ENCODE measurements around the gene TCEA2. TPM values are rescaled to one million over a fixed set of nuclear protein-coding genes. Genes with fewer than 3 reads are reported as not detected.

Gene TCEA2
- total and polyA plus RNA-seq, 2 experiments from 2014 or later: 96.0 to 169 TPM

DNA sequence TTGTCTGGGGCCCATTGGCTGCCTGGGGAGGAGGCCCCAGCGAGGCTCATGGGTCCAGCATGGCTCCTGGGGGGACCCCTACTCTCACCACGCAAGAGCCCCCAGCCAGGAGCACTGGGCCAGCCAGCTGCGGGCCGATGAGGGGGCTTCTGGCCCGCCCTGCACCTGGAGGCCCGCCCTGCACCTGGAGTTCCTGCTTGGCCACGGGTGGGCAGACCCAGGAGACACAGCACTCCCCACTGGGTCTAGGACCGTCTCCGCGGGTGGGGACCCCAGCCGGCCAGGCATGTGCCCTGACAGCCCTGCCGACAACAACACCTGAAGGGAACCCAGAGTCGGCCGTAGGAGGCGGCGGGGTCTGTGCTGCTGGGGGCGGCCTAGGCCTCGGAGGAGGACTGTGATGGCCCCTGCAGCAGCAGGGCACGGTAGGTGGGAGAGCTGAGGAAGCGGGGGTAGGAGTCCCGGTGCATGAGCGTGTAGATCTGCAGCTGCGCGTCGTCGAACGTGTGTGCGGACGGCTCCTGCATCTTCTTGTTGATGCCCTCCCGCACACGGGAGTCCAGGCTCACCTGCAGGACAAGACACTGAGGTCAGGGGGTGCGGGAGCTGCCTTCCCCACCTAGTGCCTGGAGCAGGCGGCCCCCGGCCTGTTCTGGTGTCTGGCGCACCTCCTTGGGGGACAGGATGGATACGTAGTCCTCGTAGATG is 10.6 kb downstream of the TCEA2 start:
- Histone ChIP-seq H3K36me3 (peaks cover 6% of the 10 kb centered on the region), H3K27me3 (no peaks in the 10 kb centered on the region), H3K4me1 (ENCODE audit: low read depth) (no peaks in the 10 kb centered on the region), H3K27ac (no peak overlapping the region), H3K9me3 (ENCODE audit: low read depth) (no peaks in the 10 kb centered on the region), H3K4me3 (no peak overlapping the region)
- no peak for DNase-seq (ENCODE audit: low read depth in 1 of 2, low spot score in 1 of 2)
- TF ChIP-seq, protein P1, sequence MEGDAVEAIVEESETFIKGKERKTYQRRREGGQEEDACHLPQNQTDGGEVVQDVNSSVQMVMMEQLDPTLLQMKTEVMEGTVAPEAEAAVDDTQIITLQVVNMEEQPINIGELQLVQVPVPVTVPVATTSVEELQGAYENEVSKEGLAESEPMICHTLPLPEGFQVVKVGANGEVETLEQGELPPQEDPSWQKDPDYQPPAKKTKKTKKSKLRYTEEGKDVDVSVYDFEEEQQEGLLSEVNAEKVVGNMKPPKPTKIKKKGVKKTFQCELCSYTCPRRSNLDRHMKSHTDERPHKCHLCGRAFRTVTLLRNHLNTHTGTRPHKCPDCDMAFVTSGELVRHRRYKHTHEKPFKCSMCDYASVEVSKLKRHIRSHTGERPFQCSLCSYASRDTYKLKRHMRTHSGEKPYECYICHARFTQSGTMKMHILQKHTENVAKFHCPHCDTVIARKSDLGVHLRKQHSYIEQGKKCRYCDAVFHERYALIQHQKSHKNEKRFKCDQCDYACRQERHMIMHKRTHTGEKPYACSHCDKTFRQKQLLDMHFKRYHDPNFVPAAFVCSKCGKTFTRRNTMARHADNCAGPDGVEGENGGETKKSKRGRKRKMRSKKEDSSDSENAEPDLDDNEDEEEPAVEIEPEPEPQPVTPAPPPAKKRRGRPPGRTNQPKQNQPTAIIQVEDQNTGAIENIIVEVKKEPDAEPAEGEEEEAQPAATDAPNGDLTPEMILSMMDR (IDR thresholded peaks at IDR 0.05; ENCODE audit: low read depth, low read length): no peak

DNA sequence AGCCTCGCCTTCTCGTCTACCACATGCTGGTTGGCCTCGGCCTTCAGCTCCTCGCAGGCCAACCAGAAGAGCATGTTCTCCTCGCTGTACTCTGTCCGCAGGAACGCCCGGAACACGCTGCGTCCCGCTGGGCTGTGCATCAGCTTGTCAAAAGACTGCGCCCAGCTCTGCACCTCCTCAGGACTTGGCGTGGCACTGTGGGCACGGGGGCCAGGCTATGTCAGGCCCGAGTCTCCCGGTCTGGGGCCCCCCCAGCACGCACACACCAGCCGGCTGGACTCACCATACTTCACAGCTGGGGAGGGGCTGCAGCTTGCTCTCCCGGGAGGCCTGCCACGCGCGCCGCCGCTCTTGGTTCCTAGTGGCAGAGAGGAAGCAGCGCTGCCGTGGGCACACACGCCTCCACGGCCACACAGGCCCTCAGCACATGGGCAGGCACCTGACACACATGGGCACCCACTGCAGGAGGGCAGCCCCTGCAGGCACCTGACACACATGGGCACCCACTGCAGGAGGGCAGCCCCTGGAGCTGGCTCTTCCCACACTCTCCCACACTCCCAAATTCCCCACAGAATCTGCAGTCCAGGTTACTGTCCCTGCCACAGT is 11.3 kb downstream of the TCEA2 start:
- Histone ChIP-seq H3K27me3 (no peaks in the 10 kb centered on the region), H3K9me3 (ENCODE audit: low read depth) (no peaks in the 10 kb centered on the region), H3K4me3 (no peak overlapping the region), H3K4me1 (ENCODE audit: low read depth) (peaks cover 4% of the 10 kb centered on the region), H3K27ac (no peak overlapping the region), H3K36me3 (peaks cover 6% of the 10 kb centered on the region)
- TF ChIP-seq, protein P1 (IDR thresholded peaks at IDR 0.05; ENCODE audit: low read depth, low read length): no peak
- no peak for DNase-seq (ENCODE audit: low read depth in 1 of 2, low spot score in 1 of 2)

DNA sequence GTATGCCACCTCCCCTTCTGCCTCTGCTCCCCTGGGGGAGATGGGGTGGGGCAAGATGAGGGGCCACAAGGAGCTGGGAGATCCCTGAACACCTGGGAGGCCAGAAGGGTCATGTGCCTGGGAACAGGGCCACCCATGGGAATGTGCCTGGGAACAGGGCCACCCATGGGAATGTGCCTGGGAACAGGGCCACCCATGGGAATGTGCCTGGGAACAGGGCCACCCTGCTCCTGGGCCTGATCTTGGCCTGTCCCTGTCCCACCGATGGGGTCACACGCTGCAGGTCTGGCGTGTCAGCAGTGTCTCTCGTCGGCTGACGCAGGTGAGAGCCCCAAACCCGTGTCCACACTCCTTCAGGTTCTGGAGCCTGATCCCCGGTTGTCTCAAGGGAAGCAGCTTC is 12.0 kb downstream of the TCEA2 start:
- H3K36me3 ChIP-seq: peaks cover 6% of the 10 kb centered on the region
- H3K4me1 ChIP-seq (ENCODE audit: low read depth): peaks cover 5% of the 10 kb centered on the region
- TF ChIP-seq, protein P1 (IDR thresholded peaks at IDR 0.05; ENCODE audit: low read depth, low read length): no peak
- H3K4me3 ChIP-seq: no peak overlapping the region
- H3K27me3 ChIP-seq: no peaks in the 10 kb centered on the region
- no peak for DNase-seq (ENCODE audit: low read depth in 1 of 2, low spot score in 1 of 2)
- H3K27ac ChIP-seq: no peak overlapping the region
- no peaks in the 10 kb centered on the region for H3K9me3 ChIP-seq (ENCODE audit: low read depth)

DNA sequence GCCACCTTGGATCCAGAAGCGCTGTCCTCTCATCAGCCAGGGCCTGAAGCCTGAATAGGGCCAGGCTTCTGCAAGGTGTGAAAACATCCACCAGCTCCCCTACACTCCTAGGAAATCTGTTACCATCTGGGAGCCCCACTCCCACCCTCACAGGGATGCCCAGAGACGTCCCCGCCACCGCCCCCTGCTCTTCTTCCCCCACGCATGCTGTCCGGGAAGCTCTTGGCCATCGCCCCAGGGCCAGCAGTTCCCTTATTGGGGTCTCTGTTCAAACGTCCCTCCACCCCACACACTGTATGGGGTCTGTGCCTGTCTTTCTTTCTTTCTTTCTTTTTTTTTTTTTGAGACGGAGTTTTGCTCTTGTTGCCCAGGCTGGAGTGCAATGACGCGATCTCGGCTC is 12.6 kb downstream of the TCEA2 start:
- TF ChIP-seq, protein P1 (IDR thresholded peaks at IDR 0.05; ENCODE audit: low read depth, low read length): no peak
- no peak overlapping the region for H3K27ac ChIP-seq
- no peaks in the 10 kb centered on the region for H3K27me3 ChIP-seq
- H3K4me3 ChIP-seq: no peak overlapping the region
- H3K9me3 ChIP-seq (ENCODE audit: low read depth): no peaks in the 10 kb centered on the region
- DNase-seq (ENCODE audit: low read depth in 1 of 2, low spot score in 1 of 2): no peak
- peaks cover 4% of the 10 kb centered on the region for H3K36me3 ChIP-seq
- peaks cover 5% of the 10 kb centered on the region for H3K4me1 ChIP-seq (ENCODE audit: low read depth)

DNA sequence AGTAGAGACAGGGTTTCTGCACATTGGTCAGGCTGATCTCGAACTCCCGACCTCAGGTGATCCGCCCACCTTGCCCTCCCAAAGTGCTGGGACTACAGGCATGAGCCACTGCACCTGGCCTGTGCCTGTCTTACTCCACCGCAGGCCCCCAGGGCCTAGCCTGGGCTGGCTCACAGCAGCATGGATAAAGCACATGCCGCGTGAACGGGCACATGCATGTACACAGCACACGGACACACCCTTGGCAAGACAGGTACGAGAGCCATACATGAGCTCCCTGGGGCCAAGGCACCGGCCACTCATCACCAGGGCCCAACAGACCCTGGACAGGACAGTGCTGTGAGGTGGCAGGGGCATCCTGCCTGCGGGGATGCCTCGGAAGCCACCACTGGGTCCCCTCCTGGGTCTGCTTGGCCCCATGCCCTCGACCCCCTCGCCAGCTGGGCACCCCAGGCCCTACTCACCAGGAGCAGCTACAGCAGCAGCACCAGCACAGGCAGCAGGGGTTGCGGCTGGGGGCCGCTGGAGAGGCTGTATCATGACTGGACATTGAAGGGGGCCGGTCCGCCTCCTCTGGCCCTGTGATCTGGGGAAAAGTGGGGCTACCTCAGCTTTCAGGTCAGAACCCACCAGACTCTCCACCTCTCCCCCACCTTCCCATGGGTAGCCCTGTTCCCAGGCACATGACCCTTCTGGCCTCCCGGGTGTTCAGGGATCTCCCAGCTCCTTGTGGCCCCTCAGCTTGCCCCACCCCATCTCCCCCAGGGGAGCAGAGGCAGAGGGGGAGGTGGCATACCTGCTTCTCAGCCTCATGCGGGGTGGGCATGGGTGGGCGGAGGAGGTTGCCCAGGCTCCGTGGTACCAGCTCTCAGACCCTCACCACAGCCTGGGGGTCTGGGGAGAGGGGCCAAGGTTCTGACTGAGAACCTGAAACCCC is 13.3 kb downstream of the TCEA2 start:
- Histone ChIP-seq H3K27me3 (no peaks in the 10 kb centered on the region), H3K4me3 (no peak overlapping the region), H3K36me3 (peaks cover 4% of the 10 kb centered on the region), H3K27ac (no peak overlapping the region), H3K9me3 (ENCODE audit: low read depth) (no peaks in the 10 kb centered on the region), H3K4me1 (ENCODE audit: low read depth) (peaks cover 8% of the 10 kb centered on the region)
- DNase-seq (ENCODE audit: low read depth in 1 of 2, low spot score in 1 of 2): no peak
- TF ChIP-seq, protein P1 (IDR thresholded peaks at IDR 0.05; ENCODE audit: low read depth, low read length): no peak

All from cardiac muscle cell (in vitro differentiated cells and primary cell).